ENCODE measurements around the gene SORCS2. TPM values are rescaled to one million over a fixed set of nuclear protein-coding genes. Genes with fewer than 3 reads are reported as not detected.

Gene SORCS2
- total and polyA plus RNA-seq, 2 of the 13 experiments (the other 11 are each of a cell fraction or from before 2014, with no cell fraction given): 0.82 to 1.0 TPM

DNA sequence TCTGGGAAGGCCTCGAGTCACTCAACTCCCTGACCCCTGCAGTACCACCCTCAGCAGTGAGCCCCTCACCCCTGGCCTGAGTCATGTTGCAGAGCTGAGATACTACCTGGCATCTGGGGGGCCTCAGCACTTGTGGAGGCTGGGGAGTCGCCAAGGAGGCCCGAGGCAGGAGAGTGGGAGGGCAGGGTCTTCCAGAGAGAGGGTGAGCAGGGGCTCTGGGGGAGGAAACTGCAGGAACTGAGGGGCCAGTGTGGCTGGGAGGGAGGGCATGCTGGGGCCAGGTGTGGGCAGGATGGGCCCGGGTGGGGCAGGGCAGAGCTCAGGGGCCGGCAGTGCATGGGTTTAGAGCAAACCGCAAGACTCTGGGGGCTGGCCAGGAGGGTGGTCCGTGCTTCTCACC, 59.7 kb downstream of the SORCS2 start (continued):
- TF ChIP-seq ZNF446 (CRISPR knock-in tag; IDR thresholded peaks at IDR 0.05): no peak

- intact Hi-C loops (cut with micrococcal nuclease; ENCODE audit: unreplicated experiment): no loop called here
- Histone ChIP-seq H3K9ac (ENCODE audit: insufficient read depth, low read depth, low read length) (no peak overlapping the region), H3K79me2 (ENCODE audit: insufficient read depth, low read length) (no peaks in the 10 kb centered on the region), H3K27me3 (ENCODE audit: control insufficient read depth in 1 of 2, insufficient read depth in 2 of 2, low read length in 2 of 2) (peaks cover 0 to 12% of the 10 kb centered on the region in 2 experiments; a peak in 2 of 5 replicates), H2AFZ (ENCODE audit: low read length) (no peak overlapping the region), H3K4me3 (replicated peaks in 1 of 3; ENCODE audit: insufficient read depth in 1 of 3, low read depth in 2 of 3, low read length in 3 of 3) (no peak overlapping the region), H3K4me1 (ENCODE audit: insufficient read depth, low read length) (no peaks in the 10 kb centered on the region), H4K20me1 (ENCODE audit: insufficient read depth, low read length) (no peaks in the 10 kb centered on the region), H3K9me3 (ENCODE audit: low read length) (no peaks in the 10 kb centered on the region), H3K36me3 (replicated peaks in 1 of 2; ENCODE audit: control insufficient read depth in 1 of 2, insufficient read depth in 2 of 2, low read length in 2 of 2) (no peaks in the 10 kb centered on the region), H3K4me2 (ENCODE audit: low read depth, low read length) (no peak overlapping the region), H3K27ac (ENCODE audit: extremely low read length, insufficient read depth, low read length) (no peak overlapping the region)
- CTCF ChIA-PET (ENCODE audit: low intra/inter-chr PET ratio, low total read pairs): no interaction called here
- in situ Hi-C loops (cut with HindIII; ENCODE audit: extremely low pct_ligation_motif_present, low pct_unique_long_range_greater_than_20kb): no loop called here
- 15% methylated on average over 9 of the region's 15 CpGs for WGBS (ENCODE audit: low lambda C conversion rate)
- ATAC-seq: no peak
- no peak for DNase-seq (ENCODE audit: low spot score)
- POLR2A ChIA-PET: no interaction called here
- FAIRE-seq: no peak
- no peak for TF ChIP-seq NR2C2 (CRISPR knock-in tag; IDR thresholded peaks at IDR 0.05; ENCODE audit: borderline replicate concordance)
- BruUV-seq (replicated peaks): no TSS peak
These were observed 60.4 kb downstream of the SORCS2 start for GRCh38 chr4:7252510-7253340.

DNA sequence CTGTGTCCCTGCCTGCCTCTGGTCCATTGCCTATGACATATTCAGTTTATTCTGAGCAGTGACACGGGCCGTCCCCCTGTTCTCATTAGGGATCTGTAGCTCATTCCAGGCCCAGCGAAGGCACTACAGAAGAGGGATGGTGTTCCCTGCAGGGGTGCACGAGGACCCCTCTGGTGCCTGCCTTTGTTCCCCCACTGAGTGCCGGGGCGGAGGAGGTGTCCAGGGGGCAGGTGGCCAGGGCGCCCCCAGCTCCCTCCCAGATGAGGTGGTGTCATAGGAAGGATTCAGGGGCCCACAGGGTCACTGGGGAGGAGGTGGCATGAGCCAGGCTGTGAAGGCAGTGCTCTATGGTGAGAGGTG, 61.0 kb downstream of the SORCS2 start:
- Histone ChIP-seq H4K20me1 (ENCODE audit: insufficient read depth, low read length) (no peaks in the 10 kb centered on the region), H3K79me2 (ENCODE audit: insufficient read depth, low read length) (no peaks in the 10 kb centered on the region), H2AFZ (ENCODE audit: low read length) (no peak overlapping the region), H3K9me3 (ENCODE audit: low read length) (no peaks in the 10 kb centered on the region), H3K27ac (ENCODE audit: extremely low read length, insufficient read depth, low read length) (no peak overlapping the region), H3K9ac (ENCODE audit: insufficient read depth, low read depth, low read length) (no peak overlapping the region), H3K4me2 (ENCODE audit: low read depth, low read length) (no peak overlapping the region), H3K27me3 (ENCODE audit: control insufficient read depth in 1 of 2, insufficient read depth in 2 of 2, low read length in 2 of 2) (peaks cover 0 to 13% of the 10 kb centered on the region in 2 experiments; a peak in 2 of 5 replicates), H3K4me1 (ENCODE audit: insufficient read depth, low read length) (no peaks in the 10 kb centered on the region), H3K36me3 (replicated peaks in 1 of 2; ENCODE audit: control insufficient read depth in 1 of 2, insufficient read depth in 2 of 2, low read length in 2 of 2) (no peaks in the 10 kb centered on the region), H3K4me3 (replicated peaks in 1 of 3; ENCODE audit: insufficient read depth in 1 of 3, low read depth in 2 of 3, low read length in 3 of 3) (no peak overlapping the region)
- FAIRE-seq: no peak
- no peak for DNase-seq (ENCODE audit: low spot score)
- BruUV-seq (replicated peaks): no TSS peak
- intact Hi-C loops (cut with micrococcal nuclease; ENCODE audit: unreplicated experiment) (no loop called here), in situ Hi-C loops (cut with HindIII; ENCODE audit: extremely low pct_ligation_motif_present, low pct_unique_long_range_greater_than_20kb) (no loop called here)
- ChIA-PET CTCF (ENCODE audit: low intra/inter-chr PET ratio, low total read pairs) (no interaction called here), POLR2A (no interaction called here)
- ATAC-seq: no peak
- no peak for TF ChIP-seq NR2F1 (CRISPR knock-in tag; IDR thresholded peaks at IDR 0.05)
- no peak for TF ChIP-seq ZNF839 (CRISPR knock-in tag; IDR thresholded peaks at IDR 0.05; ENCODE audit: borderline replicate concordance)
- TF ChIP-seq ZNF329 (CRISPR knock-in tag; IDR thresholded peaks at IDR 0.05; ENCODE audit: low read depth): no peak
- TF ChIP-seq, protein P1, sequence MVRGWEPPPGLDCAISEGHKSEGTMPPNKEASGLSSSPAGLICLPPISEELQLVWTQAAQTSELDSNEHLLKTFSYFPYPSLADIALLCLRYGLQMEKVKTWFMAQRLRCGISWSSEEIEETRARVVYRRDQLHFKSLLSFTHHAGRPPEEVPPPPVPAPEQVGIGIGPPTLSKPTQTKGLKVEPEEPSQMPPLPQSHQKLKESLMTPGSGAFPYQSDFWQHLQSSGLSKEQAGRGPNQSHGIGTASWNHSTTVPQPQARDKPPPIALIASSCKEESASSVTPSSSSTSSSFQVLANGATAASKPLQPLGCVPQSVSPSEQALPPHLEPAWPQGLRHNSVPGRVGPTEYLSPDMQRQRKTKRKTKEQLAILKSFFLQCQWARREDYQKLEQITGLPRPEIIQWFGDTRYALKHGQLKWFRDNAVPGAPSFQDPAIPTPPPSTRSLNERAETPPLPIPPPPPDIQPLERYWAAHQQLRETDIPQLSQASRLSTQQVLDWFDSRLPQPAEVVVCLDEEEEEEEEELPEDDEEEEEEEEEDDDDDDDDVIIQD (CRISPR knock-in tag; IDR thresholded peaks at IDR 0.05; ENCODE audit: low read depth): no peak
- no peak for TF ChIP-seq ZNF121 (CRISPR knock-in tag; IDR thresholded peaks at IDR 0.05)
- WGBS (ENCODE audit: low lambda C conversion rate): 9% methylated on average over 5 of the region's 7 CpGs
